ENCODE results near the gene PDSS1.

DNA sequence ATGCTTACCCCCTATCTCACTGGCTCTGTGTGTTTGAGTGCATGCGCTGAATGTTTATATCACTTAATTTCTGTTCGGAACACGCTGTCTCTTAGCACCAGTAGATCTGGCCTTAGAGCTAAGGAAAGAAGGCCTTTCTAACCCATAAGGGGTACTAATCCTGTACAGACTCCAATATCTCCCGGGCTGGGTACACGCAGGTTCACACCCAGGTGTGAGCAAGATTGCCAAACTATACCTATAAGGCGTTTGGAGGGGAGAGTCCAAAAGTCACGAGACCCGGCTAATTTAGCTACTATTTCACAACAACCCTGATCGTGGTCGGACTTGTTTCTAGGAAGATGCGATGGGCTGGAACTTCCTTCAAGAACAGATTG lies 727 bp upstream of the PDSS1 start:
- no peak for TF ChIP-seq POLR2A (IDR thresholded peaks at IDR 0.05)
- TF ChIP-seq POLR2AphosphoS5 (IDR thresholded peaks at IDR 0.05), result no peak
